GM10266 (cell line): ENCODE data around the gene ST3GAL4.
"Not testable (repeated sequence)": the region's sequence is repeated elsewhere in the genome, so short reads cannot be mapped to it uniquely, and the experiment has no call there.

Experiments used
- DNase-seq: peaks from one replicate; pipeline ENCODE4 v3.0.0; 2012; ENCODE audit errors: extremely low spot score
- TF ChIP-seq, protein P1 (sequence below): IDR thresholded peaks from 2 replicates; pipeline ENCODE4 v1.5.1; 2012; ENCODE audit warnings: mild to moderate bottlenecking, low read depth; ENCODE audit not compliant: control insufficient read depth, insufficient read depth; ENCODE audit errors: missing control alignments

ST3GAL4 gene

DNA sequence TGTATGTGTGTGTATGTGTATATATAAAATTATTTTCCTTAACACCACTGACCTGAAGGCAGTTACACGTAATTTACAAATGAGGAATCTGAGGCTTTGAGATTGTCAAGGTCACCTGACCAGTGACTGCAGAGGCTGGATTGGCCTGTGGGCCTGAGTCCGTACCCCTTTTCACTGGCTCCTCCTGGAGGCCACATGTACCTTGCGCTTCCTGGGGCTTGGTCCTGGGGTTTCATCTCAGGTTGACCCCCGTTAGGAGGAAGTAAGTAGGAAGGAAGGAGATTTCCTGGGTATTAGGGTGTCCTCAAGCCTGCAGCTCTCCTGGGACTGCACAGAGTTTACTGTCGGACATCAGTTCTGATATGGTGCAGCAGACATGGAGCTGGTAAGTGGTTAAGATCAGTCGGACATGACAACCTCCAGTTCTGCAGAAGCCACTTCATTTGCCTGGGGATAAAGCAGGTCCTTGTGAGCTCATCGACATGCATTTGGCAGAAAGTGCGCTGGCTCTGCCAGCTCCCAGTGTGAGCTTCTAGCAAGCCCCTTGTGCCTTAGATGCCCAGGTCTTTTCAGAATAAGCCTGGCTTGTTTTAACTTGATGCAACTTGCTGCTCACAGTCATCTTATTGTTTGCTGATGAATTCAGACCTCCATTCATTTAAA is 36.6 kb downstream of the ST3GAL4 start:
- TF ChIP-seq, protein P1, sequence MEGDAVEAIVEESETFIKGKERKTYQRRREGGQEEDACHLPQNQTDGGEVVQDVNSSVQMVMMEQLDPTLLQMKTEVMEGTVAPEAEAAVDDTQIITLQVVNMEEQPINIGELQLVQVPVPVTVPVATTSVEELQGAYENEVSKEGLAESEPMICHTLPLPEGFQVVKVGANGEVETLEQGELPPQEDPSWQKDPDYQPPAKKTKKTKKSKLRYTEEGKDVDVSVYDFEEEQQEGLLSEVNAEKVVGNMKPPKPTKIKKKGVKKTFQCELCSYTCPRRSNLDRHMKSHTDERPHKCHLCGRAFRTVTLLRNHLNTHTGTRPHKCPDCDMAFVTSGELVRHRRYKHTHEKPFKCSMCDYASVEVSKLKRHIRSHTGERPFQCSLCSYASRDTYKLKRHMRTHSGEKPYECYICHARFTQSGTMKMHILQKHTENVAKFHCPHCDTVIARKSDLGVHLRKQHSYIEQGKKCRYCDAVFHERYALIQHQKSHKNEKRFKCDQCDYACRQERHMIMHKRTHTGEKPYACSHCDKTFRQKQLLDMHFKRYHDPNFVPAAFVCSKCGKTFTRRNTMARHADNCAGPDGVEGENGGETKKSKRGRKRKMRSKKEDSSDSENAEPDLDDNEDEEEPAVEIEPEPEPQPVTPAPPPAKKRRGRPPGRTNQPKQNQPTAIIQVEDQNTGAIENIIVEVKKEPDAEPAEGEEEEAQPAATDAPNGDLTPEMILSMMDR, result peak; percentile 12
- DNase-seq, result no peak

DNA sequence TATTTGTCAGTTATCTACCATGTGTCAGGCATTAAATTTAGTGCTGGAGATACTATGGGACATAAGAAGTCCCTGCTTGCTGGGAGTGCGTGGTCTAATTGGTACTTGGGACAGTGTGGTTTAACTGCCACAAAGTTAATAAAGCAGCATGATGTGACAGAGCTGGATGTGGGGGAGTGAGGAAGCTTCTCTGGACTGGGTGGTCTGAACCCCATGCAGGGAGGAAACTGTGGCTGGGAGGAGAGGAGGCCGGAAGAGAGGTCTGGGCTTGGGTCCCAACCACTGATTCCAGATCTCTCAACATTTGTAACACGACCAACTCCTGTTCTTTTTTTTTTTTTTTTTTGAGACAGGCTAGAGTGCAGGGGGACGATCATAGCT is 37.1 kb downstream of the ST3GAL4 start:
- DNase-seq, result no peak
- TF ChIP-seq, protein P1, result no peak

DNA sequence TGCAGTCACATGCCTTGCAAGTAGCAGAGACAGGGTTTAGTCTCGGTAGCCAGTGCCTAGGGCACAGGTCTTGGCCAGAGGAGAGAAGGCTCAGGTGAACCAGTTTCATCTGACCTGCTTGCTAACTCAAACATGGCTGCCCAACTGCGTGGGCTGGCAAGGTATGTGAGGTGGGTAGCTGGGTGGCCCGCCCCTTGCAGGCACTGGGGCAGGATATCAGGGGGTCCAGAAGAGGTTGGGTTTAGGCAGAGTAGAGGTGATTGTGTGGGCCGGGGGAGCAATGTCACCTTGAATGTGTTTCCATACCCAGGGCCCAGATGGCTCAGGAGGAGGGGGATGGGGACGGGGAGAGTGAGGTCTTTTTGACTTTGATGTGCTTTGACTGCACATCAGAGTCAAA is 37.7 kb downstream of the ST3GAL4 start:
- TF ChIP-seq, protein P1, result no peak
- DNase-seq, result no peak

DNA sequence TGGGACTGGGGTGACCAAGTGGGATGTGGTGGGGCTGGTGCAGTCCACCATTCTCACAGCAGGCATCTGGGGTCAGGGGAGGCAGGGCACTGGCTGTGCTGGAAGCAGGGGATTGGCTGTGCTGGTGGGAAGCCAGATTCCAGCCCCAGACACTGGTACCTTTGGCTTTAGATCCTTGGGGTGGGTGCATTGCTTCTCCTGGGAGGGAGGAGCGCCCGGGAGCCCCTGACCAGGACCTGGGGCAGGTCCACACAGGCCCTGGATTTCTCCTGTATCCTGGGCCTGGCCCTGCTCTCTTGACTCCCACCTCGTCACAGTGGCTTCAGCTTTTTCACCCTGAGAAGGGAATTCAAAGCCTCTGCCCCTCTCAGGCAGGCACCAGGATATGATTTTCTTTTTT is 38.5 kb downstream of the ST3GAL4 start:
- TF ChIP-seq, protein P1, result no peak
- DNase-seq, result no peak

DNA sequence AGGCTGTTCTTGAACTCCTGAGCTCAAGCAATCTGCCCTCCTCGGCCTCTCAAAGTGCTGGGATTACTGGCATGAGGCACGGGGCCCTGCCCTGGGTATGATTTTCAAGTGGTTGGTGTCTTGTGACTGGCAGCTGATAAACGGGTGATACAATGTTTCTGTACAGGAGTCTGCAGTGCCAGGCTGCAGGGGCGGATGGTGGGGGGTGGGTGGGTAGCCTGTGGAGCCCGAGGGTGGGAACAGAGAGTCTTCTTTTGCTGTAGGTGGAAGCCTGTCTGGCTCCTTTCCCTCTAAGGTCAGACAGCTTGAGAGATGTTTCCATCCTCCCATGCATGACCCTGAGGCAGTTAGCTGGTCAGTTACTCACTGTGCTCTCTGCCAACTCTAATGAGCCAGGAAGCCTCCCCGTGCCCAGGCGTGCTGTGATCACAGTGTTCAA is 39.2 kb downstream of the ST3GAL4 start:
- DNase-seq, result not testable (repeated sequence)

DNA sequence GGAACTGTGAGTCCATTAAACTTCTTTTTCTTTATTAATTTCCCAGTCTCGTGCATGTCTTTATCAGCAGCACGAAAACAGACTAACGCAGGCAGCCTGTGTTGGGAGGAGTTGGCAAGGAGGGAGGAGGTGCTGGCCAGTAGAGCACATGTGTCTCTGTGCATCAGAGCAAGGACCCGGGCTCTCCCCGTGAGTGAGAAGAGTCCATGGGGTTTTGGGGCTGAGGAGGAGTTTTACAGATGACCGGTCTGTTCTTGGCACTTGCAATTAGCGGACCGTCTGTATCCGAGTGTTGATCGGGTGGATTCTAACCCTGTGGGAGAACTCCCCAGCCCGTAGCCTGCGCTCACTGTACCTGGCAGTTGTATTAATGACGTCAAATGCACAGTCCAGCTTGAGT is 40.3 kb downstream of the ST3GAL4 start:
- not testable (repeated sequence) for DNase-seq

DNA sequence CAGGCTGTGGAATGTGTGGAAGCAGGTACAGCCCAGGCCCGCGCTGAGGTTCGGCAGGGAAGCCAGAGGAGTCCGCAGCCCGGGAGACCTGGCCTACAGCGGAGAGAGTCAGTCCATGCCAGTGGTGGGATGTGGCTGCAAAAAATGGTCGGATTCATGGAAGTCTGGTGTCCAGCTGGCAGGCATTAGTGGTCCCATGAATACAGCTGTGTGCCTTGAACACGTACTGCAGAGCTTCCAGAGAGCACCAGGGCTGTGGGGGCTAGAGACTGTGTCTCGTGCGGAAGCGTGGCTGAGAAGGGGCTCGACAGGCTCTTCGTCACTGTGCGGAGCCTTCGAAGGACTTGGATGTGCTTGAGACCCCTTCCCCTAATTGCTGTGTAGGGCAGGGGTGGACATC is 40.8 kb downstream of the ST3GAL4 start:
- DNase-seq, result not testable (repeated sequence)

DNA sequence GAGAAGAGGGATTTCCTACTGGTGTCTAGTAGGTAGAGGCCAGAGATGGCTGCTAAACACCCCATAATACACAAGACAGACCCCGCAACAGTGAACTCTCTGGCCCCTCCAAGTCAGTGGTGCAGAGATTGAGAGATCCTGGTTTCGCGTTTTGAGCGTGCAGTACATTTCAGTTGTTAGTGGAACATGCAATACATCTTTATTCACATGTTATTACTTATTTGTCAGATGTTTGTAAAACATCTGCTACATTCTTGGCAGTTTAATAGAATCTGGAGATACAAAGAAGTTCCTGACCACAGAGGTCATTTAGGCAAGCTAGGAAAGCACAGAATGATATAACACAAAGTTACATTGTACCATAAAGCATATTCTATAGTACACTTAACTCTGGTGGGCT is 41.5 kb downstream of the ST3GAL4 start:
- no peak for DNase-seq
- TF ChIP-seq, protein P1, result no peak

DNA sequence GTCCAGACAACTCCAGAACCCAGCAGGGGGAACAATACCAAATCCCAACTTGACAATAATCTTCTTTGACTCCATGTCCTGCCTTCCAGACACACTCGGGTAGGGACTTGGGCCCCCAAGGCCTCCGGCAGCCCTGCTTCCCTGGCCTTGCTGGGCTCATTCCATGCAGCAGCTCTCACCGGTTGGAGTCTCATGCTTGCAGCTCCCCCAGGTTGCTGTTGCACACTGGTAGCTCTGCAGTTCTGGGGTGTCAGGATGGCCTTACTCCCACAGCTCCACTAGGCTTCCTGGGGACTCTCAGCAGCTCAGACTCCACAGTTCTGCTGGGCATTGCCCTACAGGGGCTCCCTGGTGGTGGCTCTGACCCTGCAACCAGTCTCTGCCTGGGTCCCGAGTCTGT is 42.8 kb downstream of the ST3GAL4 start:
- DNase-seq, result no peak
- TF ChIP-seq, protein P1, result no peak
